Measurements from ENCODE around the gene CDC42BPB. TPM values are rescaled to one million over a fixed set of nuclear protein-coding genes. Genes with fewer than 3 reads are reported as not detected.

Gene CDC42BPB, protein sequence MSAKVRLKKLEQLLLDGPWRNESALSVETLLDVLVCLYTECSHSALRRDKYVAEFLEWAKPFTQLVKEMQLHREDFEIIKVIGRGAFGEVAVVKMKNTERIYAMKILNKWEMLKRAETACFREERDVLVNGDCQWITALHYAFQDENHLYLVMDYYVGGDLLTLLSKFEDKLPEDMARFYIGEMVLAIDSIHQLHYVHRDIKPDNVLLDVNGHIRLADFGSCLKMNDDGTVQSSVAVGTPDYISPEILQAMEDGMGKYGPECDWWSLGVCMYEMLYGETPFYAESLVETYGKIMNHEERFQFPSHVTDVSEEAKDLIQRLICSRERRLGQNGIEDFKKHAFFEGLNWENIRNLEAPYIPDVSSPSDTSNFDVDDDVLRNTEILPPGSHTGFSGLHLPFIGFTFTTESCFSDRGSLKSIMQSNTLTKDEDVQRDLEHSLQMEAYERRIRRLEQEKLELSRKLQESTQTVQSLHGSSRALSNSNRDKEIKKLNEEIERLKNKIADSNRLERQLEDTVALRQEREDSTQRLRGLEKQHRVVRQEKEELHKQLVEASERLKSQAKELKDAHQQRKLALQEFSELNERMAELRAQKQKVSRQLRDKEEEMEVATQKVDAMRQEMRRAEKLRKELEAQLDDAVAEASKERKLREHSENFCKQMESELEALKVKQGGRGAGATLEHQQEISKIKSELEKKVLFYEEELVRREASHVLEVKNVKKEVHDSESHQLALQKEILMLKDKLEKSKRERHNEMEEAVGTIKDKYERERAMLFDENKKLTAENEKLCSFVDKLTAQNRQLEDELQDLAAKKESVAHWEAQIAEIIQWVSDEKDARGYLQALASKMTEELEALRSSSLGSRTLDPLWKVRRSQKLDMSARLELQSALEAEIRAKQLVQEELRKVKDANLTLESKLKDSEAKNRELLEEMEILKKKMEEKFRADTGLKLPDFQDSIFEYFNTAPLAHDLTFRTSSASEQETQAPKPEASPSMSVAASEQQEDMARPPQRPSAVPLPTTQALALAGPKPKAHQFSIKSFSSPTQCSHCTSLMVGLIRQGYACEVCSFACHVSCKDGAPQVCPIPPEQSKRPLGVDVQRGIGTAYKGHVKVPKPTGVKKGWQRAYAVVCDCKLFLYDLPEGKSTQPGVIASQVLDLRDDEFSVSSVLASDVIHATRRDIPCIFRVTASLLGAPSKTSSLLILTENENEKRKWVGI (N-terminal part only)
- total RNA-seq: 83.1 TPM

DNA sequence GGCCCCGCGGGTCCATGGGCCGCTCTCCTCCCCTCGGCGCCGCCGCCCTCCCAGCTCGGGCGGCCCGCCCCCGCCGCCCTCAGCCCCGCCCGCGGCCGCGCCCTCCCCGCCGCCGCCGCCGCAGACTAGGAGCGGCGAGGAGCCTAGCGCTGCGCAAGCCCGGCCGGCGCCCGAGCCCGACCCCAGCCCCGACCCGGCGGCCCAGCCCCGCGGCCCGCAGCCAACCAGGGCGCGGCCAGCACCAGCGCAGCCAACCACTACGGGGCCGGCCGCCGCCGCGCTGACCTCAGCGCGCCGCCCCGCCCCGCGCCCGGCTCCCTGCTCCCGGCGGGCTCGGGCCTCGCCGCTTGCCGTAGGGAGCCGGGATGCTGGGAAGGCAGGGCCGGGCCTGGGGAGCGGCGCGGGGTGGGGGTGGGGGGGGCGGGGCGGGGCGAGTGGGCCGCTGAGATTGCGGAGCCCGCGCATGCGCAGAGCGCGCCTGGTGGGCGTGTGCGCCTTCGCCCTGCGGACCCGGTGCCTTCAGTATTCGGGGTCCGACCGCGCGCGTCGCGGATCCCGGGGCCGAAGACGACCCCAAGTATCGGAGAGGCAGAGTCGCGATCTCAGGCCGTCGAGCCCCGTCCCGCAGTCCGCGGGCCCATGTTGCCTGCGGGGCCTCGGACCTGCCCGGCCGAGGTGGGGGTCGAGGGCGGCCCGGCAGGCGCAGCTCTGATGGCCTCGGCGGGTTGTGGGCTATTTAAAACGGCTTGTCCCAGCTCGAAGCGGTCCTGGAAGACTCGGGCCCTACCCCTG is at the start of gene CDC42BPB:
Gene CDC42BPB (minus strand): TSS at position 178 of the 792 bp plus-strand sequence. CDS start 376 bp downstream, outside the sequence.
- peak; percentile 96 for DNase-seq

DNA sequence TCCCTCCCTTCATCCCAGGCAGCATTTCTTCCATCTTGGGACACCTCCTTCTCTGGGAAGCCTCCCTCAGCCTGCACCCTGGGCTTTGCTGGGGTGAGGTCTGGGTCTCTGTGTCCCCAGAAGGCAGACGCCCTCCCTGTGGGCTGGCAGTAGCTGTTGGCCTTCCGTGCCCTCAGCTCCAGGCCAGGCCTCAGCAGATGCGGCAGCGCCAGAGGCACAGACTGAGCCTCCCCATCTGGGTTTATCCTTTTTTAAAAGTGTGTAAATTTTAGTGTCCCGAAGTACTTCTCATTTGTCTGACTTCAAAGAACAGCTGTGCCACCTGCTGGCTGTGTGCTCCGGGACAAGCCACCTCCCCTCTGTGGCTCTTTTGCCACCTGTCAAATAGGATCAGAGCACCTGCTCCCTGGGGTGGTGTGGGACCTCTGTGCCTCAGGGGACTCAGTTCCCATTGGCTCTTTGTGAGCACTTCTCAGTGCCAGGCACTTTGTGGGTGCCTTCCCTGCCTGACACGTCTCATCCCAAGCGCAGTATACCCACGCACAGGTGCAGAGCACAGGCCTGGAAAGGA is 48.3 kb upstream of the CDC42BPB start:
- DNase-seq: peak; percentile 60

DNA sequence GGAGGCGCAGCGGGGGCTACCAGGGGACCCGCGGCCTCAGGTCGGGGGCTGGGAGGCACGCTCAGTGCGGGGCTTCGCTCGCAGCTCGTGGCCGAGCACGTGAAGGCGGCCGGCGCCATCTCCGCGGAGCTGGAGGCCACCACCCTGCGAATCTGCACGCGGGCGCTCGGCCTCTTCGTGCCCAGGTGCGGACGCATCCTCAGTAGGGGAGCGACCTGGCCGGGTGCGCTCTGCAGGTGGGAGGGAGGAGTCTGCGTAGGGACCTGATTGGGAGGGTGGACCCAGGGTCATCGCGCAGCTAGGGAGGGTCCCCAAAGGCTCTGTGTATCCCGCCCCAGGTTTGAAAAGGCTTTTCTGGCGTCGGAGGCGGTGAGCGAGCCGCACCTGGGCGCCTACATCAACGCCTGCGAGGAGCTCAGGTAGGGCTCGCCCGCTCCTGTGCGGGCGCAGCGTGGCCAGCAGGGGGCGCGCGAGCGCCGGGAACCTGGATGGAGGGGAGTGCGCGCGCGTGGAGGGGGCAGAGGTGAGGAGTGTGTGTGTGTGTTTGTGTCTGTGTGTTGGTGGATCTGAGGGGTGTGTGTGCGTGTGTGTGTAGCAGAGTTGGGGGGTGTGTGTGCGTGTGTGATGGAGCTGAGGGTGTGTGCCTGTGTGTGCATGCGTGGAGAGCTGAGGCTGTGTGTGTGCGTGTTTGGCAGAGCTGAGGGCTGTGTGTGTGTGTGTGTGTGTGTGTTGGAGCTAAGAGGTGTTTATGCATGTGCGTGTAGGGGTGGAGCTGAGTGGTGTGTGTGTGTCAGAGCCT is 47.5 kb upstream of the CDC42BPB start:
- DNase-seq: peak; percentile 73

DNA sequence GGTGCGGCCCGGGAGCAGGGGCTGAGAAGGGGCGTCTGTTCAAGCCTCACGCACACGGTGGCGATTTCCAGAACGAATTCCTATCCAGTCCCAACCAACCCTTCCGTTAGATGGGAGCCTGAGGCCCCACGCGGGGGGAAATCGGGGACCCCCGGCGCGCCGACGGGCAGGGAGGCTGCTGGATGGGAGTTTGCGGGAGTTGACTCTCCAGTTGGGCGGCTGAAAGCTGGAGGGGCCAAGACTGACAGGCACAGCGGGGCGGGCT is 47.0 kb upstream of the CDC42BPB start:
- DNase-seq: no peak

DNA sequence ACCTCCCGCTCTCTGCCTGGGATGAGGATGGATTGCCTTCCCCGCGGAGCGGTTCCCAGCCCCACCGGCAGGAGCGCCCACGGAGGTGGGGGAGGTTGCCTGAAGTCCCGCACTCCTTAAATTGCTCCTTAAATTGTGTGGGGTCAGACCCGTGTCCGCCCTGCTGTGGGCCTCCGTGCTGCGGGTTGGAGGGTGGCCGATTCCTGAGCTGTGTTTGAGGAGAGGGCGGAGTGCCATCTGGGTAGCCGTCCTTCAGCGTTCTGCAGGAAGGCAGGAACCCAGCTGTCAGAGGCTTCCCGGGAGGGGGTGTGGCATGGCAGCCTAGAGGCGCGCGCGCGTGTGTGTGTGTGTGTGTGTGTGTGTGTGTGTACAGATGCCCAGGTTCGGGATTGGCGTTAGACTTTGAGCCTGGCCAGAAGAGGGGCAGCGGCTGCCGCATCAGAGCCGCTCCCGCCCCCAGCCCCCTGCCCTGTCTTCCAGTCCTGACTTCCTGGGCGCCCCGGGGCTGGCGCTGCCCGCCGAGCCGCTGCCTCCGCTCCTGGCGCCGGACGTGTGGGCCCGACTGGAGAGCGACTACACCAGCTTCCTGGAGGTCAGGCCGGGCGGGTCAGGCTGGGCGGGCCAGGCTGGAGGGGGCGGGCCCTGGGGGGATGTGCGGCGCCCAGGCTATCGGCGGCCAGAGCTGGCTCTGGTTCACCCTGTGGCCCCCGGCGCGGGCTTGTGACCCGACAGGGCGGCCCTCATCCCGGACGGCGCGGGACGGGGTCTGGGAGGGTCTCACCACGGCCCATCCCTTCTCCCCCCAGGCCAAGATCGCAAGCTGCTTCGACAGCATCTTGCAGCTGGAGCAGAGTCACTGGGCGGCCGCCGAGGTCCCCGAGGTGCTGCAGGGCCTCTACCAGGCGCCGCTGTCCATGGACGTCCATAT is 46.4 kb upstream of the CDC42BPB start:
- DNase-seq: peak; percentile 87

DNA sequence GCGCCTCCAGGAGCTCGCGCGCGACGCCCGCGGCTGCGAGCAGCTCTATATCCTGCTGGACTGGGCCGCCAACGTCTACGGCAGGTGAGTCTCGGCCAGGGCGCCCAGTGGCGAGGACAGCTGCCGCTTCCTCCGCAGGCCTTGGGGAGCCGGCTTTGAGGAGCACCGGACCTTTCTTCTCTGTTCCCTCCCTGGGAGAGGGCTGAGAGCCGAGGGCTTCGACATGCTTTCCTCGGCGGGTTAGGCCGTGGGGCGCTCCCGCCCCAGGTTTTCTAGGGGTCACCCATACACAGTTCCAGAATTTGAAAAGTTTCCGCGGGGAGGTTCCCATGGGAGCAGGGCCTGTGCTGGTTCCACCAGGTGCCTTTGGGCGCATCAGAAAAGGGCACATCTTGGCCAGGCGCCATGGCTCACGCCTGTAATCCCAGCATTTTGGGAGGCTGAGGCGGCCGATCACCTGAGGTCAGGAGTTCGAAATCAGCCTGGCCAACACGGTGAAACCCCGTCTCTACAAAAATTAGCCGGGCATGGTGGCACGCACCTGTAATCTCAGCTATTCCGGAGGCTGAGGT is 45.4 kb upstream of the CDC42BPB start:
- no peak for DNase-seq

DNA sequence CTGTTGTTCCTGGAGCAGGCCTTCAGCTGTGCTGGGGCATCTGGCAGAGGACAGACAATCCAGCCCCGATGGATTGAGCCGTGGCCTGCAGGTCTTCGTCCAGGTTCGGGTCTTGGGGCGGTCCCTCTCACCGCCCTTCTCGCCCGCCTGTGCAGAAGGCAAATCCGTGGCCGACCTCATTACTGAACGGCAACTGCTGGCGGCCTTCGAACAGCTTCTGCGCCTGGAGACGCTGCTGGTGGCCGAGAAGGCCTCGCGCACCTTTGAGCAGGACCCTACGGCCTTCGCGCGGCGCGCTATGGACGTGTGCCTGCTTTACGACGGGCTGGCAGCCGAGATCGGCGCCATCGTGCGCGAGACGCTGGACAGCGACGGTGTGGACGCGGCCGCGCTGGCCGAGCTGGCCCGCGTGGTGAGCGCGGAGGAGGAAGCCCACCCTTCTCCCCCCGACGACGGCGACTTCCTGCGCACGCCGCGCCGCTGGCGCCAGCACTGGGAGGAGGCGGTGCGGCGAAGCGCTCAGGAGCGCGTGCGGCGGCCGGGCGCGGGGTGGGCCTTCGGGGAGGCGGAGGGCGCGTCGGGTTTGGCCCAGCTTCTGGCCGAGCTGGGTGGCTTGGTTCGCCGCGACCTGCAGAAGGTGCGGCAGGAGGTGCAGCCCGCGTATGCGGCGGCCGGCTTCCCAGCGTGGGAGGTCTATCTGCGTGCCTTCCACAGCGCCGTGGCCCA is 44.8 kb upstream of the CDC42BPB start:
- DNase-seq: no peak

DNA sequence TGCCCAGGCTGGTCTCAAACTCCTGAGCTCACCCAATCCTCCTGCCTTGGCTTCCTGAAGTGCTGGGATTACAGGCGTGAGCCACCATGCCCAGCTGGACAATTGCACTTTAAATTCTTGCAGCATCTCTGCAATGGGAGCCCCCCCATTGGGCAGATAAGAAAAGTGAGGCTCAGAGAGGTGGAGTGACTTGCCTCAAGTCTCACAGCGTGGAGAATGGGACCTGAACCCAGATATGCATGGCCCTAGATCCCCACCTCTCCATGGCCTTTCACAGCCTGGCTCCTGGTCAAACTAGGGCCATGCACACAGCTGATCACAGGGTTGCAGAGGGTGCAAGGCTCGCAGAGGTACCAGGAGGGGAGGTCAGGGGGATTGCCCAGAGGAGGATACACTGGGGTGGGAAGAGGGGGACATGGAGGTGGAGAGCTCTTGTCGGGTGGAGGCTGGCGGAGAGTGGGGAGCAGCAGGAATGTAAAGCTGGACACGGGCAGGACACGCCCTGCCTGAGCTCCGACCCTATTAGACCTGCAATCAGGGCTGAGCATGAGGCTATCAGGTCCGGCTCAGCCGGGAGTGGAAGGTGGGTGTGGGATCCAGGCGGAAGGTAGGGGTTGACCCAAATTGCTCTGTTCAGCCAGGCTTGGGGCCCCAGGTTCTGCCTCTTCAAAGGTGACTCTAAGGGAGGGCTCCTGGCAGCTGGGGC is 44.1 kb upstream of the CDC42BPB start:
- DNase-seq: no peak

DNA sequence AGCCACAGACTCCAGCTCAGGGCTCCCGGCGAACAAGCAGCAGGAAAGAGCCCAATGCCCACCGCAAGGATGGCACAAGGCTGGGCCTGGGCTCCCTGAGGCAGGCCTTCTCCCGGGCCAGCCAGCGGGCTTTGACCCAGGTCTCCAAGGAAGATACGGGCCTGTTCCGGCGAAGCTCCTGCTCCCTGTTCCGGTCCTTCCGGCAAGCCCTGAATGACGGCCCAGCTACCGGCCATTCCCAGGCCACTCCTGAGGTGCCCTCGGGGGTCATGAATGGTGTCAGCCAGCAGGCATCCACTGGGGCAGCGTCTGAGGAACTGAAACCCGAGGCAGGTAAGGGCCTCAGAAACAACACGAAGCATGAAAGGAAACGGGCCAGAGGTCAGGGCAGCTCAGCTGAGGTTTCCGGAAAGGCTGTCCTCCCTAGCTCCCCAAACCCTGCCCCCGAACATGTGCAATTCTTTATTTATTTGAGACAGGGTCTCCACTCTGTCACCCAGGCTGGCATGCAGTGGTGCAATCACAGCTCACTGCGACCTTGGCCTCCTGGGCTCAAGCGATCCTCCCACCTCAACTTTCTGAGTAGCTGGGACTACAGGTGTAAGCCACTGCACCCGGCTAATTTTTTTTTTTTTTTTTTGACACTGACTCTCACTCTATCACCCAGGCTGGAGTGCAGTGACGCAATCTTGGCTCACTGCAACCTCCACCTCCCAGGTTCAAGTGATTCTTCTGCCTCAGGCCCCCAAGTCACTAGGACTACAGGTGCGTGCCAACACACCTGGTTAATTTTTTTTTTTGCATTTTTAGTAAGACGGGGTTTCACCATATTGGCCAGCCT is 43.2 kb upstream of the CDC42BPB start:
- no peak for DNase-seq

DNA sequence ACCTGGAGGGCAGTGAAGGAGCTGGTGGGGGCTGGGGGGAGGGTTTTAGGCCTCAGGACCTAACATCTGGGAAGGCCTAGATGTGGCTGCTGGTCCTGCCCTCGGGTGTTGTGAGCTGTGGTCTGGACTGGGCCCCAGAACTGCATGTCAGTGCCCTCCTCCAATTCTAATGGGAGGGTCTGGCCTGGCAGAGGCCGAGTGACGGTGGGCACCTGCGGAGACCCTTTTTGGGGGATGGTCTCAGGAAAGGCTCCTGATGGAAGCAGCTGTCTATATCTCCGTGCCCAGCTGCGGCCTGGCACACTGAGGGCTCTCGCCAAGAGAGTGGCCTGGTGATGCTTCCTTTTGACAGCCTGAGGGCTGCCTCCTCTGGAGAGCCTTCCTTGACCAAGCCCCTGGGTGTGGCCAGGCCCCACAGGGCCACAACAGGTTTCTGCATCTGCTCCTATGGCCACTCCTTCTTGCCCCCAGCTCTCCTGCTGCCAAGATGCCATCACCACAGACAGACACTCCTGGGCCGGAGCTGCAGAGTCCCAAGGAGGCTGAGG is 42.5 kb upstream of the CDC42BPB start:
- DNase-seq: no peak

DNA sequence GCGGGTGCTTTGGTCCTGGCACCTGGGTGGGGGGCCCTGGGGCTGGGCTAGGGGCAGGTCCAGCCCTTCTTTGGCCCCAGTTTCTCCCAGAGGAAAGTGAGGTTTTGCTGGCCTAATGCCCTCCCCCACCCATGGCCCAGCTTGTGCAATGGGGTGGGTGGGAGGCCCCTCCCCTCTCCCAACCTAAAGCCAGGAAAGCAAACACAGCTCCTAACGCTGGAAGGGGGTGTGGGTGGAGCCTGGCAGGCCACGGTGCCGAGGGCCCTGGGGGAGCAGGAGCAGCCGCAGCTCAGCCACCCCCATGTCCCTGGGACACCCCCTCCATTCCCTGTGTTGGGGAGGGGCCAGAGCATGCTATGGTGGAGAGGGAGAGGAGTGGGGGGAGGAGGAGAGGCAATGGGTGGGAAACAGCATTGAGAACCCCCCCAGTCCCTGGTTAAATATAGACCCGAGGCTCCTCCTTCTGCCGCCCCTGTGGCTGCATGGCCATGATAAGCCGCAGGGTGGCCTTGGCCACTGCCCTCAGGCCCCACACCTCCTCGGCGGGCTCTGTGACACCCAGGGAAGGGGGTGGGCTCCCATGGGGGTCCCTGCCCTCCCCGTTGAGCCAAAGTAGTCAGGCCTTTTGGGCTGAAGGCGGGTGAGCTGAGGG is 41.9 kb upstream of the CDC42BPB start:
- no peak for DNase-seq

DNA sequence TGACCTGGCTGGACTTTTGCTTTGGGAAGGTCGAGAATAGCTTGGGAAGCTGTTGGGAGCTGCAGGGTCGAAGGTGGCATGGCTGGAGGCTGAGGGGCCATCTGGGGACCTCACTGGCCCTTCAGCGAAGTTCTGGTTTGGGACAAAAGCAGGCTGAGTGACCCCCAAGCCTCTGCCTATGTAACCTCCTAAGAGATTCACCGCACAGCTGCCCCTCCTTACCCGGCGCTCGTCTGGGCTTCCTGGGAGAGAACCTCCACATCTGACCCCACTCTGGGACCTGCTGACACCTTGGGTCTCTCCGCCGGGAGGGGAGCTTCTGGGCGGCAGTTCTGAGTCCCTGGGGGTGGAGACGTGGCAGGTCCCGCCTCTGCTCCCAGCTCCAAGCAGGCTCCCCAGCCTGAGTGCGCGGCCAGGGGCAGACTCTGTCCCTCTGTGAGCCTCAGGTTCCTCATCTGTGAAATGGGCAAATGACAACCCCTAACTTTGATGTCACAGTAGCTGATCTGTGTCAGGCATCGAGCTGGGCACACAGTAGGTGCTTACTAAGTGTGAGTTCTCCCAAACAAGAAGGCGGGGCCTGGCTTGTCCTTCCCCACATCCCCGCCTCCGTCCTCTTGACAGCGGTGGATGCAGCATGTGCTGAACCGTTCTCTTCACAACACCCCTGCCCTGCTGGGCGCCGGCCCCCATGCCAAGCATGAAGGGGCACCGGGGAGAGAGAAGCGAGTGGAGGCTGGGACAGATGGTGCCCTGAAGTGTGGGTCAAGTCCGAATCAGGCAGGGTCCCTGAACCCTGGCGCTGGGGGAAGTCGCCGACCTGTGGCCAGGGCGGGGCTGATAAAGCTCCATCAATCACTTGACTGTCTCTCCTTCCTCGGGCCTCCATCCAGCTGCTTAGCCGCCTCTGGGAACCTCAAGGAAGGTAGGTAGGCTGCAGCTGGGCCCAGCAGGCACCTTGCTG is 40.9 kb upstream of the CDC42BPB start:
- no peak for DNase-seq

DNA sequence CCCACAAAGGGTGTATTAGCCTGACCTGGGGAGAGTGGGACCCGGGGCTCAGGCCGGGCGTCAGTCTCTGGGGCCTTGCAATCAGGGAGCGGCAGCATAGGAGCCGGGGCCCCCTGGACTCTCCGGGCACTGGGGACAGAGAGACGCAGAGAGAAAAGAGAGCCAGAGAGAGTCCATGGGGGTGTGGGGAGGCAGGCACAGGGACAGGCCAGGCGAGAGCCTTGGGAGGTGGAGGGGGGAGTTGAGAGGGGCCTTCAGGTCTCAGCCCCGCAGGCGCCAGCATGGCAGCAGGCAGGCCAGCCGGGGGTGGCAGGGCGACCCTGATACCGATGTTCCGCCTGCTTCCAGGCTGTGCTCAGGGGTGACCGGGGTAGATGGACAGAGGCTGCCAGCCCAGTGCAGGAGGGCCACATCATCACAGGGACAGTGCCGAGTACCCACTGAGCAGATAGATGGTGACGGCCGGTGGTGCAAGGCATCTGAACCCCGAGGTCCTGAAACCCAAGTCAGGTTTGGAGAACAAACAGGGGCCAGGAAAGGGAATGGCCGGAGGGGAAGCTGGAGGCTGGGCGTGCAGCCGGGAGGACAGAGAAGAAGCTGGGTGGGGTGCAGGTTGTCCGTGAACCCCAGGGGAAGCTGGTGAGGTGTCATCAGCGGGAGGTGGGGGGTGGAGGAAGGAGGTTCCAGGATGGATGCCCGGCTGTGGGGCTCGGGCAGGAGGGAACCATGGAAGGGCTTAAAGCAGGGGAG is 40.1 kb upstream of the CDC42BPB start:
- no peak for DNase-seq

DNA sequence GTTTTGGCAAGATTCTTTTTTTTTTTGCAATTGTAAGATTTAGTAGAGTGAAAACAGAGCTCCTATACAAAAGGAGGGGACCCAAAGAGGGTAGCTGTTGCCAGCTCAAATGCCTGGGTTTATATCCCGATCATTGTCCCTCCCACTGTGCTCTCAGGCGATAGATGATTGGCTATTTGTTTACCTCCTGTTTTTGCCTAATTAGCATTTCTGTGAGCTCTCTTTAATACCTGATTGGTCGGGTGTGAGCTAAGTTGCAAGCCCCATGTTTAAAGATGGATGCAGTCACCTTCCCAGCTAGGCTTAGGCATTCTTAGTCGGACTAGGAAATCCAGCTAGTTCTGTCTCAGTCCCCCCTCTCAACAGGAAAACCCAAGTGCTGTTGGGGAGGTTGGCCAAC is 39.0 kb upstream of the CDC42BPB start:
- no peak for DNase-seq
